ENCODE results near the gene EN2.

GRCh38 chr7:155482511-155483183, 24.7 kb downstream of the EN2 start:
- no peak for TF ChIP-seq POLR2A (IDR thresholded peaks at IDR 0.05; ENCODE audit: low read depth, low read length)
- no peak for TF ChIP-seq POLR2AphosphoS5 (IDR thresholded peaks at IDR 0.05; ENCODE audit: low read depth, low read length)
- TF ChIP-seq SPI1 (IDR thresholded peaks at IDR 0.05; ENCODE audit: low read depth, low read length) = no peak
- TF ChIP-seq PAX5 (IDR thresholded peaks at IDR 0.05; ENCODE audit: insufficient read depth, low read length, severe bottlenecking) = no peak
